GM18498 (cell line): ENCODE data around the gene SLC6A17.

Experiments used
- ATAC-seq: cut with Tn5 transposase; IDR thresholded peaks from one replicate; pipeline ENCODE4 v1.9.1; 2021; ENCODE audit warnings: mild to moderate bottlenecking, moderate library complexity; ENCODE audit not compliant: unreplicated experiment

The SLC6A17 gene

DNA sequence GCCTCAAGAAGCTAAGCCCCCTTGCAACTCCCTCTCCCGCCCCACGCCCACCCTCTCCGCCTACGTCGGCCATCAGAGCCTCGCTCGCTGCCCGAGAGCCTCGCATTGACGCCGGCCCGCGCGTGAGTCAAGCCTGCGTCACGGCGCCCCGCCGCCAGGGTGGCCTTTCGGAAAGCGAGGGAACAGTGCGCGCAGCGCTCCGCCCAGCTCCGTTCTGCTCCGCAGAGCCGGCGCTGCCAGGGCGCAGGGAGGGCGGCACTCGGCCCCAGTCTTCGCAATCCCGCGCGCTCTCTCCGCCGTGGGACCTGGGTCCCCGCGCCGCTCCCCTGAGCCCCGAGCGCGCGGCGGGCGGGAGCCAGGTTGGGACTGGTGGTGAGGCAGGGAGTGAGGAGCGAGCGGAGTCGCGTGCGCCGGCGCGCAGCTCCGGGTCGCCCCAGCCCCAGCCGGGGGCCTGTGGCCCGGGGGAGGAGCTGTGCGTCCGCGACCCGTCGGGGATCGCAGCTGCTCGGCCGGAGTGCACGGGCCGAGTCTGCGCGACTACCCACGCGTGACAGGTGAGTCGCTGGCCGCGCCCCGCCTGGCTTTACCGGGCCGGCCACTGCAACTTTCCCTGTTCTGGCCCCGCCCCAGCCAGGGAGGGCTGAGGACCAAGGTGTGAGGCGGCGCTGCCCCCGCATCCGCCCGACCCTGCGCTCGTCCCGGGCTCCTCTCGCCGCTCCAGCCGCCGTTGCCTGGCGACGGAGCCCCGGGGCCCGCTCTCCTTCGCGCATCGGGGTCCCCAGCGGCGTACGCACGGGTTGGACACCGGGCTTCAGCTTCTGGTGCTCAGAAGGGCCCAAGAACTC lies at the start of gene SLC6A17:
Gene SLC6A17, plus strand, starts transcription at position 165 of the 845 bp plus-strand sequence. CDS start 16,436 bp downstream, outside the sequence.
- no peak for ATAC-seq

GRCh38 chr1:110102081-110102480 lies 48.2 kb upstream of the SLC6A17 start:
- no peak for ATAC-seq

- no peak for ATAC-seq
These were observed 44.0 kb upstream of the SLC6A17 start for GRCh38 chr1:110106013-110106941.

GRCh38 chr1:110107867-110108469 lies 42.3 kb upstream of the SLC6A17 start:
- no peak for ATAC-seq

DNA sequence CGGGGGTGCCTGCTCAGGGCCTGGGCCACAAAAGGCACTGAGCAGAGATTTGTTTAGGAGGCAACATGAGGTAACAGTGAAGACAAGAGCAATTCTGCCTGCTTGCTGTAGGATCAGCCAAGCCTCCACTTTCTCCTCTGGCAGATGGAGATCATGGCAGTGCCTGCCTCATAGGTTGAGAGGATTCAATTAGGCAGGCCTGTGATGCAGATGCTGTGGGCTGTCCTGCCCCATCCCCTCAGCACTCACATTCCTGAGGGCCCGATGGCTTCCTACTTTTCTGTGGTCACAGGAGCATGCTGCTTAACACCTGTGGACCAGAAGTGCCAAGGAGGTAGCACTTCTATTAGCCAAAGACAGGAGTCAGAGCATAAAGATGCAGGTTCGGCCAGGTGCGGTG lies 39.2 kb upstream of the SLC6A17 start:
- ATAC-seq, result no peak

- ATAC-seq, result no peak
These were observed 38.2 kb upstream of the SLC6A17 start, which contains the start of gene UBL4B for GRCh38 chr1:110112143-110112542. Gene UBL4B, plus strand, starts transcription at chr1:110112443. Its CDS starts 92 bp downstream, at chr1:110112535.

GRCh38 chr1:110112656-110113055 lies 37.6 kb upstream of the SLC6A17 start:
- ATAC-seq, result no peak

GRCh38 chr1:110113551-110113950 lies 36.7 kb upstream of the SLC6A17 start:
- ATAC-seq, result no peak

- no peak for ATAC-seq
These were observed 36.1 kb upstream of the SLC6A17 start for GRCh38 chr1:110114173-110114572.

GRCh38 chr1:110114784-110115183 lies 35.5 kb upstream of the SLC6A17 start:
- ATAC-seq, result no peak

DNA sequence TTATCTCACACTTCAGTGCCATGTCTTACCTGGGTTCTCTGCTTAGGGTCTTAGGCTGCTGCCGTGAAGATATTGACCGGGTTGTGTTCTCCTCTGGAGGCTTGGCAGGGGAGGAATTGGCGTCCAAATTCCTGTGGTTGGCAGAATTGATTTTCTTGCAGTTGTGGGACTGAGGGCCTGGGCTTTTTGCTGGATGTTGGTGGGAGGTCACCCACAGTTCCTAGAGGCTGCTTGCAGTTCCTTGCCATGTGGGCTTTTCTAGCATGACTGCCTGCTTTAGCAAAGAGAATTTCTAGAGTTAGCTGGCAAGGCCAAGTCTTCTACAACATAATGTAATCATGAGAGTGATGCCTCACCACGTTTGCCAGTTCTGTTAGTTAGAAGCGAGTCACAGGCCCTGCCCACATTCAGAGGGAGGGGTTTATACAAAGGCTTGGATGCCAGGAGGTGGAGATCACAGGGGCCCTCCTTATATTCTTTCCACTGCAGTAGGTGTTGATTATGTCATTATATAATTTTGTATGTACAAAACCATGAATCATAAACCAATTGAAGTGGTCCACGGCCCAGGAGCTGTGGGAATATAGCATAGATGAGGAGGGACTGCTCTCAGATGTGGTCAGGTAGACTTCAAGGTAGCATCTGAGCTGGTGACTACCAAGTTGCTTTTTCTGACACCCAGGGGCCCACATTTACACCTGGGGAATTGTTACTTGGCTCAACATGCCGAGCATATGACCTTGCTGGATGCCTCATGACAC lies 31.5 kb upstream of the SLC6A17 start:
- no peak for ATAC-seq

GRCh38 chr1:110119843-110120242 lies 30.5 kb upstream of the SLC6A17 start:
- no peak for ATAC-seq

DNA sequence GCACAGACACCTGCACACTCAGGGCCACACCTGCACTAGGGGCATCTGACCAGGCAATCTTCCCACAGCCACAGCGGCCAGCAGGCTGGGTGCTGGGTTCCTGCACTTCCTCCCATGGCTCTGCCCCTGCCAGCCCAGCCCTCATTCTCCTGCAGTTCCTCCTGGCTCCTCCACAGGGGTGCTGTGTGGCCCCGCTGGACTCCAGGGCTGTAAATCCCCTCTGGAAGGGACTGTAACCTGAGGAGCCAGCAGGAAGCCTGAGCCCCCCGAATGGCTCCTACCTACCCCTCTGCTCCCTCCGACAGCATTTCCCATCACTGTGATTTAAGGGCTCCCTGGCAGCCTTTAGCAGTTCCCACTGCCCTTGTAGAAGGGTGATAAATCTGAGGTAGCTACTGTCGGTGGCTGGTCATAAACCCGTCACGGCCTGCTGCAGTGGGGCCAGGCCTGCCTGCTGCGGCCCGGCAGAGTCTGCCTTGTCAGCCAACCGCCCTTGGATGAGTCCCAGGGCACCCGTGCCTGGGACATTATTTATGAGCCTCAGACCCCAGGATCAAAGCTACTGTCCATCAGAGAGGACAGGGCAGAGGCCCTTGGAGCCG lies 29.2 kb upstream of the SLC6A17 start:
- ATAC-seq, result no peak

- no peak for ATAC-seq
These were observed 27.1 kb upstream of the SLC6A17 start for GRCh38 chr1:110123224-110123623.

DNA sequence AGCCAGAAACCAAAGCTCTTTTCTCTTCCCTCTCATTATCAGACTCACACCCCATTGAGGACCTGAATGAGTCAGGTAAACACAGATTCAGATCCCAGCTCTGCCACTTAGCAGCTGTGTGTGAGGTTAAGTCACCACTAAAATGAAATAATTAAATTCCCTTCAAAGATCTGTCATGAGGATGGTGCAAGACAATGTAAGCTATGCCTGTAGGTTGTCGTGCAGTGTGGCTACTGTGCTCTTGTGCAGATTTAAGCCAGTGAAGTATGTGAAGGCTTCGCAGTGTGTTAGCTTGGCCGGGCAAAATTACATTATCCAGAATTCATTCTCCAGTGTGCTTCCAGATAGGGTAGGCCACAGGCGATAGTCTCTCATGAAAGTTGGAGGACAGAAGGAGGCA lies 24.5 kb upstream of the SLC6A17 start:
- ATAC-seq, result no peak

GRCh38 chr1:110130113-110130591 lies 20.1 kb upstream of the SLC6A17 start:
- no peak for ATAC-seq

DNA sequence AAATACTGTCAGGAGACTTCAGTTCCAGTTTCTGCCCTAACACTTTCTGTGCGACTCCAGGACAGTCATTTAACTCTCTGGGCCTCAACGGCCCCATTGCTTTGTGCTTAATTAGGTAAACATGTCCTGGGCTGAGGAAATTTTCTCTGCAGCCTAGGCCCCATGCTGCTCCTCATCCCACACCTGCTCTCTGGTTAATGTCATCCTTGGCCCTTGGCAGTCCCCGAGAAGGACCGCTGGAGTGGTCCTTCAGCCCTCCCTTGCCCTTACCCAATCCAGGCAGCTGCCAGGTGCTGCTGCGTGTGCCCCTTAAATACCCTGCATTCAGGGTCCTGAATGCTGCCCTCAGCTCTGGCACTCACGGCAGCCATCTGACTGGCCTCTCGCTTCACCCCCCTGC lies 19.3 kb upstream of the SLC6A17 start:
- no peak for ATAC-seq

DNA sequence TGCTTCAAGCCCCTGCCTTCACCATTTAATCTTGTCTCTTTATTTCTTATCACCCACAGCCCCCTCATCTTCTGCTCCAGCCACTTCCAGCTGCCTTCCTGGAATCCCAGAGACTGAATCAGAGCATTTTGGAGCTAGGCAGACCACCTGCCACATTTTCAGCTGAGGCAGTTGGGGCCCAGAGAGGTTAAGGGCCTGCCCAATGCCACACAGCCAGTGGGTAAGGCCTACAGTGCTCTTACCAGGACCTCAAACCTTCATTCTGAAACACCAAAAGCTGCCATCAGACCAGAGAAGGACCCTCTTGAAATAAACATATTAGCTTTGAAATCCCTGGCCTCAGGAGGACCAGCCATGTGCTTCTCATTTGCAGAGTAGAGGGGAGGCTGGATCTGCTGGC lies 17.6 kb upstream of the SLC6A17 start:
- ATAC-seq, result no peak

DNA sequence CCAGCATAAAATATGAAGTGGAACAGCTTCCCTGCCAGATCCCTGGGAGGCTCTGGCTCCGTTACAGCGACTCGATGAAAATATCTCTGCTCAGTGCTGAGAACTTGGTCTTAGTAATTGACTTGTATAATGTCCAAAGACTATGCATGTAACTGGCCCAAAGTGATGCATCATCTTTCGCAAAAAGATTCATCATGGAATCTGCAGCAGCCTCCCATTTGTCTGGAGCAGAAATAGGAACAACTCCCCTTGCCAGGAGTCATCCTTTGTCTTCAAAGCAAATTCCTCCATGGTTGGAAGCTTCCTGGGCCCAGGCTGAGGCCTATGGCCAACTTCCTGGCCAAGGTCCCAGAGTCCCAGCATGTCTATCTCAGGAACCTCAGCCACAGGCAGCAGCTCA lies 16.9 kb upstream of the SLC6A17 start:
- no peak for ATAC-seq

- no peak for ATAC-seq
These were observed 16.2 kb upstream of the SLC6A17 start for GRCh38 chr1:110134050-110134595.
